ENCODE data around the gene NANOS1. TPM values are rescaled to one million over a fixed set of nuclear protein-coding genes. Genes with fewer than 3 reads are reported as not detected.
"Not testable (repeated sequence)": the region's sequence is repeated elsewhere in the genome, so short reads cannot be mapped to it uniquely, and the experiment has no call there.

The NANOS1 gene
- total RNA-seq, 2 experiments from 2014 or later, result 0.04 to 0.09 TPM

- ChIA-PET CTCF (no interaction called here), POLR2A (no interaction called here)
- Mint-ChIP-seq H3K4me1 (peaks cover 4% of the 10 kb centered on the region), H3K36me3 (ENCODE audit: low read depth) (no peaks in the 10 kb centered on the region), H3K9me3 (ENCODE audit: low read depth) (no peaks in the 10 kb centered on the region), H3K4me3 (no peak overlapping the region), H3K27me3 (peaks cover 2% of the 10 kb centered on the region), H3K27ac (no peak overlapping the region)
- DNase-seq, result no peak
- intact Hi-C loops (cut with DNase I, micrococcal nuclease), result loop anchor here in 1 of 2 experiments (10.0 kb wide), 1 partner anchor 288 kb away; no protein-coding TSS in a partner anchor
- ATAC-seq, result no peak
Observed at GRCh38 chr10:119022846-119023552, 6.5 kb upstream of the NANOS1 start.

- ATAC-seq (no peak), DNase-seq (no peak)
- Mint-ChIP-seq H3K4me3 (no peak overlapping the region), H3K27ac (no peak overlapping the region), H3K4me1 (peaks cover 4% of the 10 kb centered on the region), H3K36me3 (ENCODE audit: low read depth) (no peaks in the 10 kb centered on the region), H3K27me3 (peaks cover 2% of the 10 kb centered on the region), H3K9me3 (ENCODE audit: low read depth) (no peaks in the 10 kb centered on the region)
- ChIA-PET CTCF (no interaction called here), POLR2A (no interaction called here)
- intact Hi-C loops (cut with DNase I, micrococcal nuclease), result loop anchor here in 1 of 2 experiments (10.0 kb wide), 1 partner anchor 289 kb away; no protein-coding TSS in a partner anchor
Observed at GRCh38 chr10:119023553-119023868, 6.0 kb upstream of the NANOS1 start.

- no peaks in the 10 kb centered on the region for H3K9me3 Mint-ChIP-seq (ENCODE audit: low read depth)
- intact Hi-C loops (cut with DNase I, micrococcal nuclease), result loop anchor here (5.0 to 10.0 kb wide), 2 partner anchors 290 to 458 kb away; no protein-coding TSS in a partner anchor
Observed at GRCh38 chr10:119024882-119025281, 4.6 kb upstream of the NANOS1 start.

GRCh38 chr10:119025336-119025735, 4.2 kb upstream of the NANOS1 start:
- DNase-seq (no peak), ATAC-seq (no peak)
- no peaks in the 10 kb centered on the region for H3K9me3 Mint-ChIP-seq (ENCODE audit: low read depth)
- intact Hi-C loops (cut with DNase I, micrococcal nuclease), result loop anchor here (5.0 to 10.0 kb wide), 2 partner anchors 291 to 458 kb away; no protein-coding TSS in a partner anchor
- no peak overlapping the region for H3K27ac Mint-ChIP-seq
- no peak overlapping the region for H3K4me3 Mint-ChIP-seq
- POLR2A ChIA-PET, result no interaction called here
- peaks cover 5% of the 10 kb centered on the region for H3K4me1 Mint-ChIP-seq
- CTCF ChIA-PET, result no interaction called here
- no peaks in the 10 kb centered on the region for H3K36me3 Mint-ChIP-seq (ENCODE audit: low read depth)
- no peaks in the 10 kb centered on the region for H3K27me3 Mint-ChIP-seq

More at GRCh38 chr10:119024882-119025281, 4.6 kb upstream of the NANOS1 start:
- DNase-seq (no peak), ATAC-seq (no peak)
- POLR2A ChIA-PET, result no interaction called here
- no peaks in the 10 kb centered on the region for H3K27me3 Mint-ChIP-seq
- H3K36me3 Mint-ChIP-seq (ENCODE audit: low read depth), result no peaks in the 10 kb centered on the region
- CTCF ChIA-PET, result no interaction called here
- no peak overlapping the region for H3K4me3 Mint-ChIP-seq
- peaks cover 5% of the 10 kb centered on the region for H3K4me1 Mint-ChIP-seq
- H3K27ac Mint-ChIP-seq, result no peak overlapping the region

GRCh38 chr10:119025776-119026175, 3.7 kb upstream of the NANOS1 start:
- Mint-ChIP-seq H3K9me3 (ENCODE audit: low read depth) (no peaks in the 10 kb centered on the region), H3K27me3 (no peaks in the 10 kb centered on the region), H3K4me1 (peaks cover 3% of the 10 kb centered on the region), H3K4me3 (no peak overlapping the region), H3K27ac (no peak overlapping the region), H3K36me3 (ENCODE audit: low read depth) (no peaks in the 10 kb centered on the region)
- no peak for ATAC-seq
- no peak for DNase-seq
- intact Hi-C loops (cut with DNase I, micrococcal nuclease), result loop anchor here (5.0 to 10.0 kb wide), 2 partner anchors 291 to 458 kb away; no protein-coding TSS in a partner anchor
- POLR2A ChIA-PET, result no interaction called here
- CTCF ChIA-PET, result interaction anchor here (0.7 kb wide), 1 partner anchor 13 kb away, joined by 6 read pairs; no protein-coding TSS in a partner anchor

DNA sequence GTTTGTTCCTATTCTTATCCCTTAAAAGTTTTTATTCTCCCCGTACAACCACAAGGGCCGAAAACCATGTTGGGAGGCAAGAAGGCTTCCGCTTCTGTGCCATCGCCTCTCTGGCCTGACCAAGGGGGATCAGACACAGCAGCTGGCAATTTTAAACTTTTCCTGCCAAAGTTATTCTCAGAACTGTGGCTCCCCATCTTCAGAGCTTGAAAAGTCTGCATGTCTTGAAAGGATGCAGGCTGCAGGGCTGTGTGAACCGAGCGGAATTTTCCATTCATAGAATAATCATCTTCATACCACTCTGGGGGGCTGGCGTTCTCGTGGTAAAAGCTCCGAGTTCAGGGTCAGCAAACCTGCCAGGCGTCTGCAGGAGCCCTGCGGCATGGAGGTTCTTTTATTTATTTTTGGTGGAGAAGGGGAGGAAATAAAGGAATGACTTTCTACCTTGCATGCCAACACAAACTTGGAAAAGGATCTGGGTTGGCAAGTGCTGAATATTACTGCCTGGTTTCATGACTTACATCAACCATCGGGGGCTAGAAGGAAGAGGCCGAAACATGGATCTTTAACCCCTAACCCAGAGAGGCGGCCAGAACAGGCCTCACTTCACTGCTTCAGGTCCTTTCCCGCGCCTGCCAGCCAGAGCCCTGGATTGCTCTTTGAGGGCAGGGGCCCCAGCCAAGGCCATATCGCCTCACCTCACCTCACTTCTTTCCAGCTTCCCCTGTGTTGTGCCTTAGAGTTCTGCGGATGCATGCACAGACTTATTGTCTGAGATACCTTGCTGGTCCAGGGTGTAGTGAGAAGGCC, 3.0 kb upstream of the NANOS1 start:
- ChIA-PET CTCF (interaction anchor here (0.7 kb wide), 1 partner anchor 14 kb away, joined by 6 read pairs; no protein-coding TSS in a partner anchor), POLR2A (no interaction called here)
- DNase-seq (no peak), ATAC-seq (no peak)
- Mint-ChIP-seq H3K27ac (no peak overlapping the region), H3K27me3 (no peaks in the 10 kb centered on the region), H3K9me3 (ENCODE audit: low read depth) (no peaks in the 10 kb centered on the region), H3K36me3 (ENCODE audit: low read depth) (peaks cover 2% of the 10 kb centered on the region), H3K4me3 (no peak overlapping the region), H3K4me1 (peaks cover 11% of the 10 kb centered on the region)
- intact Hi-C loops (cut with DNase I, micrococcal nuclease), result loop anchor here (5.0 to 10.0 kb wide), 2 partner anchors 292 to 459 kb away; no protein-coding TSS in a partner anchor

DNA sequence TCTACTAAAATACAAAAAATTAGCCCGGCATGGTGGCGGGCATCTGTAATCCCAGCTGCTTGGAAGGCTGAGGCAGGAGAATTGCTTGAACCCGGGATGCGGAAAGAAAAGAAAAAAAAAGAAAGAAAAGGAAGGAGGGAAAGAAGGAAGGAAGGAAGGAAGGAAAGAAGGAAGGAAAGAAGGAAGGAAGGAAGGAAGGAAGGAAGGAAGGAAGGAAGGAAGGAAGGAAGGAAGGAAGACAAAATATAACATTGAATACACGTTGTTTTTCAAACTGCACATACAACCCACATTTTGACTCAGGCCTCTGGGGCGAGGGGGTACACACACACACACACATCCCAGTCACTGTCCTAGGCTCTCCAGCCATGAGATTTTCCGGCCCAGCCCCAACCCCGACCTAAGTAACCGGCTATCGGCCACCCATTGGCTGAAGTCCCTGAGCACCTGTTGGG, 1.0 kb upstream of the NANOS1 start:
- Mint-ChIP-seq H3K4me3 (peak overlapping the region; percentile 47), H3K36me3 (ENCODE audit: low read depth) (peaks cover 13% of the 10 kb centered on the region), H3K4me1 (peaks cover 16% of the 10 kb centered on the region)
- H3K9me3 Mint-ChIP-seq (ENCODE audit: low read depth); H3K27ac Mint-ChIP-seq; POLR2A ChIA-PET; DNase-seq; H3K27me3 Mint-ChIP-seq; ATAC-seq; CTCF ChIA-PET: not testable (repeated sequence)
- intact Hi-C loops (cut with DNase I, micrococcal nuclease), result loop anchor here (5.0 to 10.0 kb wide), 2 partner anchors 294 to 461 kb away; no protein-coding TSS in a partner anchor

GRCh38 chr10:119028900-119029612, 458 bp upstream of the NANOS1 start:
- Mint-ChIP-seq H3K4me1 (peaks cover 16% of the 10 kb centered on the region), H3K27ac (no peak overlapping the region), H3K4me3 (peak overlapping the region; percentile 47), H3K27me3 (no peaks in the 10 kb centered on the region), H3K9me3 (ENCODE audit: low read depth) (no peaks in the 10 kb centered on the region), H3K36me3 (ENCODE audit: low read depth) (peaks cover 18% of the 10 kb centered on the region)
- CTCF ChIA-PET, result interaction anchor here (0.5 to 0.6 kb wide), 2 partner anchors 91 to 97 kb away, joined by 4 read pairs; no protein-coding TSS in a partner anchor
- intact Hi-C loops (cut with DNase I, micrococcal nuclease), result loop anchor here (1.0 to 10.0 kb wide), 4 partner anchors 75 to 462 kb away; partner anchors contain the start of gene DENND10 (in 1 of the 2)
- DNase-seq (peak; percentile 85), ATAC-seq (peak; percentile 74)
- POLR2A ChIA-PET, result interaction anchor here (1.0 kb wide), 1 partner anchor 10 kb away, joined by 3 read pairs; no protein-coding TSS in a partner anchor

DNA sequence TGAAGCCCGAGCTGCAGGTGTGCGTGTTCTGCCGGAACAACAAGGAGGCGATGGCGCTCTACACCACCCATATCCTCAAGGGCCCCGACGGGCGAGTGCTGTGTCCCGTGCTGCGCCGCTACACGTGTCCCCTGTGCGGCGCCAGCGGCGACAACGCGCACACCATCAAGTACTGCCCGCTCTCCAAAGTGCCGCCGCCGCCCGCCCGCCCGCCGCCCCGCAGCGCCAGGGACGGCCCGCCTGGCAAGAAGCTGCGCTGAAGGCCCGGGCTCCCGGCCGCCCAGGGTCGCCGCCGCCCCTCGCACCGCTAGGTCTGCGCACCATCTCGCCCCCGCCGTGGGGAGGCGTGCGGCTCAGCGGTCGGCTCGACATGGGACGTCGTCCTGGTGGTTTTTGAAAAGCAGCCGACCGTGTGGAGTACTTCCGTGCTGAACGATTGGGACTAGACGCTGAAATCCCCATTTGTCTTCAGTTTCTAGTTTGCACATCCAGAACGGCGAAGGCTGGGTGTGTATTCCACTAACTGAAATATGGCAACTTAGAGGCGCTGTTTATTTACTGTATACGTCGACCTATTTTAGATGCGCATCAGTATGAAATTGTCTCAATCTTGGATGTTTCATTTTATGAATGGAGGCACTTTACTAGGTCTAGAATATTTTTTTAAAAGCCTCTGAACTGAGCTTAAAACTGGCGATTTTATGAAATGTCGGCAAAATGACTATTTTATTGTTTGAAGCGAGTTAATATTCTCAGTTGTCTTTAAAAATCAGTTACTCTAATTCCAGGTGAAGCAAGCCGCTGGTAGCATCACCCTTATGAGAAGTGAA, 1.1 kb downstream of the NANOS1 start:
- intact Hi-C loops (cut with DNase I, micrococcal nuclease), result loop anchor here in 1 of 2 experiments (5.0 kb wide), 1 partner anchor 42 kb away; no protein-coding TSS in a partner anchor
- Mint-ChIP-seq H3K4me3 (peak overlapping the region; percentile 48), H3K4me1 (peaks cover 16% of the 10 kb centered on the region), H3K27ac (no peak overlapping the region), H3K36me3 (ENCODE audit: low read depth) (peaks cover 25% of the 10 kb centered on the region), H3K9me3 (ENCODE audit: low read depth) (no peaks in the 10 kb centered on the region), H3K27me3 (no peaks in the 10 kb centered on the region)
- ATAC-seq, result peak; percentile 67
- peak; percentile 72 for DNase-seq
- ChIA-PET POLR2A (interaction anchor here (0.5 to 0.6 kb wide), 2 partner anchors 146 to 221 kb away, joined by 3 to 6 read pairs; no protein-coding TSS in a partner anchor), CTCF (interaction anchor here (0.6 to 2.2 kb wide), 4 partner anchors 13 to 255 kb away, joined by 3 to 5 read pairs (median 4); no protein-coding TSS in a partner anchor)

DNA sequence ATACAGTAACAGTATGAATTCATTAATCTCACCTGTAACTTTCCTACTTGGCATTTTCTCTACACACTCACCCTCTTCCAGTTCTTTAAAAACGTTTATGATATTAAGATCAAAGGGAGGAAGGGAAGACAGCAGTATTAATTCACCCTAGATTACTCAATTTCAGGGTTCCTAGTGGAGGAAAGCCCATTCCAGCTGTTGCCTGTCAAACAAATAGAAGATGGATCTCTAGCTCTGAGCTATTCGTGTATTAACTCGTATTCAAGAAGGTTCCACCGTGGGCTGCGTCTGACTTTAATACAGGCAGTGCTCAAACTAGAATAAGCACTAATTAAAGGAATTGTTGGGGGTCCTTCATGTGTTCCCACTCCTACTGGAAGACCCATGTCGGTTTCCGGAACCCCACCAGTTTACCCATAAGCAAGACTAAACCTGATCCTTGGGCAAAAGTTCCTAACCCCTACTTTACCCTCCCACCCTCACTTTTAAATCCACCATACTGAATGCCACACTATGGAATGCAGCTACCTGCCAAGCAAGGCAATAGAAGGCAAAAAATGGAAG, 2.1 kb downstream of the NANOS1 start:
- intact Hi-C loops (cut with DNase I, micrococcal nuclease), result loop anchor here in 1 of 2 experiments (5.0 kb wide), 1 partner anchor 41 kb away; no protein-coding TSS in a partner anchor
- CTCF ChIA-PET, result interaction anchor here (0.8 to 2.2 kb wide), 5 partner anchors 12 to 413 kb away, joined by 3 to 5 read pairs (median 4); no protein-coding TSS in a partner anchor
- no peaks in the 10 kb centered on the region for H3K27me3 Mint-ChIP-seq

More for the DNA sequence above, 2.1 kb downstream of the NANOS1 start:
- H3K27ac Mint-ChIP-seq, result no peak overlapping the region
- no peak overlapping the region for H3K4me3 Mint-ChIP-seq
- H3K36me3 Mint-ChIP-seq (ENCODE audit: low read depth), result peaks cover 29% of the 10 kb centered on the region
- H3K4me1 Mint-ChIP-seq, result peaks cover 16% of the 10 kb centered on the region
- no peak for ATAC-seq
- no peaks in the 10 kb centered on the region for H3K9me3 Mint-ChIP-seq (ENCODE audit: low read depth)
- DNase-seq, result no peak
- POLR2A ChIA-PET, result no interaction called here
